Purkinje cell (primary cell): ENCODE data around the gene MS4A18. TPM values are rescaled to one million over a fixed set of nuclear protein-coding genes. Genes with fewer than 3 reads are reported as not detected.

Experiments
- polyA plus RNA-seq: library from polyadenylated mRNA; unstranded; fragments of >200 nt; fragmentation: Nextera tagmentation; gene quantifications from 2 replicates; pipeline ENCODE4 v1.2.1, GENCODE V29; 2014

The MS4A18 gene
- polyA plus RNA-seq, result not detected in 2 replicates

DNA sequence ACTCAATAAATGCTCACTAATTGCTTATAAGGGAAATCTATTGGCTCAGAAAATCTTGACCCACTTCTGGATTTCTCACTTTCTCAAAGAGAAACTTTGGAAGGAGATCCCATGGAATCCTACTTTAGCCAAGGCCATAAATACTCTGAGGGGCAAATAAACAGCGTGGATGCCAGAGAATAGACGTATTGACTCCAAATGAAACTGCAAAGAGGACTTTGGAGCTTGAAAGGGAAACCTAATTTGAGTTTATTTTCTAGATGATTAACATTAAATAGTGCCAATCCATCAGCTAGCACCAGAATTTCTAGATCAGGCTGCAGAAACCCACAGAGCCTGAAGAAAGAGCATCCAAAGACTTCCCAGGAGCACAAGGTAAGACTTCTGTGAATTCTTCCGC is at the start of gene MS4A18:
MS4A18 (plus strand) TSS at position 301 of the 400 bp plus-strand sequence.

GRCh38 chr11:60699284-60699691 is 25.2 kb upstream of the MS4A18 start, which contains the start of gene MS4A8:
TSS of gene MS4A8 (plus strand) at chr11:60699612. CDS start at chr11:60700861, 1,249 bp downstream.

DNA sequence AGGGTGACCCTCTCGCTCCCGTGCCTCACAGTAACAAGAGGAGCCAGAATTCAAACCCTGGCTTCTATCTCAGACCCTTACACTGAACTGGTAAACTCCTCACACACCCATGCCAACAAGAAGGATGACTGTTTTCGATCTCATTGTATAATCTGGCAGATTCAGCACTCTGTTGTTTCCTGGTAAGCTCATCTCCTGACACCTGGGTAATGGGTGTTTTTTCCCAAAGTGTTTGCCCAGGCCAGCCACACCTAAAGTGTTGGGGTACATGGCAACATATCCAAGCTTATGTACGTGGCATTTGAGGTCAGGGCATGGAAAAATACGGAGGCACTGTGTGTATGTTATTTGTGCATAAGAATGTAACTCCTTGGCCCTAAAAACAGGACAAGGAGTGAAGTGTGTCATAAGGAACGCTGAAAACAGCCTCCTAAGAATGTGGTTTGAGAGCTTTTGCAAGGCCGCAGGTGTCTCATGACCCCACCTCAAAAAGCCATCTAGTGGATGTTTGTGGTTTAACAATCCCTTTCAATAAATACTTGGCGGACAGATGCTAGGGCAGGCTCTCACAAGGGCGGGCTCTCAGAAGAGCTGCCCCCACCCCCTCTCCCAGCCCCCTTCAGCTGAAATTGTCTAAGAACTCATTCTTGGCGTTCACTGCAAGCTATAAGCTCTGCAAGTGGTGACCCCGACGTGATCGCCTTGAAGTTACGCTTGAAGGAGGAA is 31.9 kb downstream of the MS4A18 start, which contains the start of gene MS4A15:
MS4A15 (plus strand) TSS at position 561 of the 726 bp plus-strand sequence. CDS start 6,867 bp downstream, outside the sequence.

GRCh38 chr11:60785136-60785535 is 60.6 kb downstream of the MS4A18 start, which contains the start of gene MS4A10:
TSS of gene MS4A10 (plus strand) at chr11:60785333. CDS start at chr11:60790336, 5,003 bp downstream.

Other genes starting within 250 kb of the MS4A18 start
- not detected in 2 replicates for gene MS4A12, start 231.9 kb upstream of the MS4A18 start, polyA plus RNA-seq
- gene MS4A13, start 209.3 kb upstream of the MS4A18 start, polyA plus RNA-seq, result not detected in 2 replicates
- gene MS4A8, start 25.1 kb upstream of the MS4A18 start, polyA plus RNA-seq, result 1.8 TPM in 1 of 2 replicates, not detected in the other
- not detected in 2 replicates for gene MS4A15, start 32.1 kb downstream of the MS4A18 start, polyA plus RNA-seq
- not detected in 2 replicates for gene MS4A10, start 60.6 kb downstream of the MS4A18 start, polyA plus RNA-seq
- gene CCDC86, start 117.4 kb downstream of the MS4A18 start, polyA plus RNA-seq, result 1.3 and 4.2 TPM in 2 replicates
- 0.08 and 0.11 TPM in 2 replicates for gene PTGDR2, start 131.2 kb downstream of the MS4A18 start, polyA plus RNA-seq
- not detected in 2 replicates for gene ZP1, start 142.8 kb downstream of the MS4A18 start, polyA plus RNA-seq
- 16.9 and 29.6 TPM in 2 replicates for gene PRPF19, start 181.9 kb downstream of the MS4A18 start, polyA plus RNA-seq
- gene TMEM109, start 189.4 kb downstream of the MS4A18 start, polyA plus RNA-seq, result 14.8 and 30.2 TPM in 2 replicates
- gene TMEM132A, start 199.7 kb downstream of the MS4A18 start, polyA plus RNA-seq, result 44.5 and 82.8 TPM in 2 replicates
- gene SLC15A3, start 227.5 kb downstream of the MS4A18 start, polyA plus RNA-seq, result 0.83 TPM in 1 of 2 replicates, not detected in the other
- gene CD6, start 247.0 kb downstream of the MS4A18 start, polyA plus RNA-seq, result not detected in 2 replicates